A673 (cell line): ENCODE results near the gene HSD17B3.

Experiments
- EZH2 ChIP-seq: fragments of 200-600 bp; sonication (generic); IDR thresholded peaks from 2 replicates; pipeline ENCODE4 v1.6.1; 2017; ENCODE audit warnings: borderline replicate concordance, low read depth, mild to moderate bottlenecking, mixed read lengths, antibody characterized with exemption, low read length; ENCODE audit not compliant: poor library complexity, severe bottlenecking
- TF ChIP-seq, protein P1 (sequence below): fragments of 300-800, 200-600 bp; sonication (generic); conservative IDR thresholded peaks from 2 replicates; pipeline ENCODE4 v1.5.1; 2017; ENCODE audit warnings: low read depth, mild to moderate bottlenecking, antibody characterized with exemption, low read length, moderate library complexity, mixed read lengths

DNA sequence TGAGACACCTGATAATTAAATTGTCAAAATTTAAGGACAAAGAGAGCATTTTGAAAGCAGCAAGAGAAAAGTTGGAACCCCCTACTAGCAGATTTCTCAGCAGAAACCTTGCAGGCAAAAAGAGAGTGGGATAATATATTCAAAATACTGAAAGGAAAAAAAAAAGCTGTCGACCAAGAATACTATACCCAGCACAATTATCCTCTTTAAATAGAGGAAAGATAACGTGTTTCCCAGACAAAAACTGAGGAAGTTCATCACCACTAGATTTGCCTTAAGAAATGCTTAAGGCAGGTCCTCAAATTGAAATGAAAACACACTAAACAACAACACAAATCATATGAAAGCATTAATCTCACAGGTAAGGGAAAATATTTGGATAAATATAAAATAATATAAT lies 27.0 kb downstream of the HSD17B3 start:
- TF ChIP-seq, protein P1, sequence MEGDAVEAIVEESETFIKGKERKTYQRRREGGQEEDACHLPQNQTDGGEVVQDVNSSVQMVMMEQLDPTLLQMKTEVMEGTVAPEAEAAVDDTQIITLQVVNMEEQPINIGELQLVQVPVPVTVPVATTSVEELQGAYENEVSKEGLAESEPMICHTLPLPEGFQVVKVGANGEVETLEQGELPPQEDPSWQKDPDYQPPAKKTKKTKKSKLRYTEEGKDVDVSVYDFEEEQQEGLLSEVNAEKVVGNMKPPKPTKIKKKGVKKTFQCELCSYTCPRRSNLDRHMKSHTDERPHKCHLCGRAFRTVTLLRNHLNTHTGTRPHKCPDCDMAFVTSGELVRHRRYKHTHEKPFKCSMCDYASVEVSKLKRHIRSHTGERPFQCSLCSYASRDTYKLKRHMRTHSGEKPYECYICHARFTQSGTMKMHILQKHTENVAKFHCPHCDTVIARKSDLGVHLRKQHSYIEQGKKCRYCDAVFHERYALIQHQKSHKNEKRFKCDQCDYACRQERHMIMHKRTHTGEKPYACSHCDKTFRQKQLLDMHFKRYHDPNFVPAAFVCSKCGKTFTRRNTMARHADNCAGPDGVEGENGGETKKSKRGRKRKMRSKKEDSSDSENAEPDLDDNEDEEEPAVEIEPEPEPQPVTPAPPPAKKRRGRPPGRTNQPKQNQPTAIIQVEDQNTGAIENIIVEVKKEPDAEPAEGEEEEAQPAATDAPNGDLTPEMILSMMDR: no peak
- TF ChIP-seq EZH2: no peak
